NT2/D1 (cell line): ENCODE measurements around the gene CES2.

Experiments used
- YY1 ChIP-seq: IDR thresholded peaks from 2 replicates; pipeline ENCODE4 v1.6.1; 2011; ENCODE audit not compliant: insufficient read length, insufficient read depth
- ZNF274 ChIP-seq: IDR thresholded peaks from 2 replicates; pipeline ENCODE4 v1.6.1; 2011; ENCODE audit warnings: mild to moderate bottlenecking, low read depth, low read length

DNA sequence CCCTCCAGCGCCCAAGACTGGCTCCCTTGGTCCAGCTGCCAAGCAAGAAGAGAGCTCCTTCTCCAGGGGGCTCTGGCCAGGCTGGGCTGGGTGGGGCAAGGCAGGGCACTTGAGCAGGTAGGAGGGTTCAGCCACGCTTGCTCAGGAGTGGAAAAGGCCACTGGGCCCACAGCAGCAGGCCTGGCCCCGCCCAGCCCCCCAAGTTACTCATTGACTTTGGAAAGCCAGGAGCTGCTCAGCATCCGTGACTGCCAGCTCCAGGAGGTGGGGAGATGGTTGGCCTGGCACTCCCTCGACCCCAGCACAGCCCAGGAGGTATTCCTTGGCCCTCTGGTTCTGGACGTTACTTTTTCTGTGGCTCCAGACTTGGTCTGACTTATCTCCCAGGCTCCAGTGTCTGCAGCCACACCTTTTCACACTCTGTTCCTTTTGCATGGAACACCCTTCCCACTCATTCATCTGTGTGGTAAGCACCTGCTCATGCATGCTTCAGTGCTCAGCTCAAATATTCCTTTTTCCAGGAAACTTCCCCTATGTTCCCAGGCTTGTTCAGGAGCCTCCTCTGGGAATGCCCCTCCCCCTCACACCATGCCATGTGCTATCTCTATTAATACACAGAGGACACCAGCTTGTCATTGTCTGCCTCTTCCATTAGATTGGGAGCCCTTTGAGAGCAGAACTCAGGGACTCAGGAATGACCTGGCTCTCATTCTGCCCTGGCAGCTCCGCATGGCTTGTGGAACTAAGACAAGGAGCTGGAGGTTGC, 16.3 kb upstream of the CES2 start, which contains the start of gene CDH16:
- TF ChIP-seq ZNF274 (no peak), YY1 (no peak)
